Measurements from ENCODE around the gene BAZ2B. TPM values are rescaled to one million over a fixed set of nuclear protein-coding genes. Genes with fewer than 3 reads are reported as not detected.

The BAZ2B gene
- polyA plus RNA-seq, 1 donor from 2014 or later, result 150 TPM

DNA sequence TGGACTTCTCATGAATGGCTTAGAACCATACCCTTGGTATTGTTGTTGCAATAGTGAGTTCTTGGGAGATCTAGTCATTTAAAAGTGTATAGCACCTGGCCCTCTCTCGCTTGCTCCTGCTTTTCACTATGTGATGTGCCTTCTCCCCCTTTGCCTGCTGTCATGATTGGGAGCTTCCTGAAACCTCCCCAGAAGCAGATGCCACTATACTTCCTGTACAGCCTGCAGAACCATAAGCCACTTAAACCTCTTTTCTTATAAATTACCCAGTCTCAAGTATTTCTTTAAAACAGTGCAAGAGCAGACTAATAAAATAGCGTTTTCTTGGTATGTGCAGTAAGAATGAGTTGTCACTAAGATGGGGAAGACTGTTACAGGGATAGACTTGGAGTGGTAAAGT, 31.6 kb downstream of the BAZ2B start:
- Histone ChIP-seq H3K4me3 (ENCODE audit: low read length) (no peak overlapping the region), H3K4me2 (ENCODE audit: low read length) (no peak overlapping the region), H3K27ac (ENCODE audit: low read length) (no peak overlapping the region), H3F3A (ENCODE audit: insufficient read depth, low read length, poor library complexity, severe bottlenecking) (no peaks in the 10 kb centered on the region), H2AFZ (ENCODE audit: low read depth, low read length) (no peak overlapping the region), H3K27me3 (ENCODE audit: insufficient read depth, low read depth, low read length) (no peaks in the 10 kb centered on the region), H3K36me3 (ENCODE audit: insufficient read depth, low read length) (no peaks in the 10 kb centered on the region), H3K9me2 (ENCODE audit: insufficient read depth, low read length) (no peaks in the 10 kb centered on the region), H4K20me1 (ENCODE audit: insufficient read depth) (no peaks in the 10 kb centered on the region), H3K9me3 (ENCODE audit: low read length) (no peaks in the 10 kb centered on the region), H3K9ac (ENCODE audit: low read length) (no peak overlapping the region), H3K79me2 (replicated peaks; ENCODE audit: insufficient read depth, low read length) (peaks cover 56% of the 10 kb centered on the region)
- TF ChIP-seq, protein P1, sequence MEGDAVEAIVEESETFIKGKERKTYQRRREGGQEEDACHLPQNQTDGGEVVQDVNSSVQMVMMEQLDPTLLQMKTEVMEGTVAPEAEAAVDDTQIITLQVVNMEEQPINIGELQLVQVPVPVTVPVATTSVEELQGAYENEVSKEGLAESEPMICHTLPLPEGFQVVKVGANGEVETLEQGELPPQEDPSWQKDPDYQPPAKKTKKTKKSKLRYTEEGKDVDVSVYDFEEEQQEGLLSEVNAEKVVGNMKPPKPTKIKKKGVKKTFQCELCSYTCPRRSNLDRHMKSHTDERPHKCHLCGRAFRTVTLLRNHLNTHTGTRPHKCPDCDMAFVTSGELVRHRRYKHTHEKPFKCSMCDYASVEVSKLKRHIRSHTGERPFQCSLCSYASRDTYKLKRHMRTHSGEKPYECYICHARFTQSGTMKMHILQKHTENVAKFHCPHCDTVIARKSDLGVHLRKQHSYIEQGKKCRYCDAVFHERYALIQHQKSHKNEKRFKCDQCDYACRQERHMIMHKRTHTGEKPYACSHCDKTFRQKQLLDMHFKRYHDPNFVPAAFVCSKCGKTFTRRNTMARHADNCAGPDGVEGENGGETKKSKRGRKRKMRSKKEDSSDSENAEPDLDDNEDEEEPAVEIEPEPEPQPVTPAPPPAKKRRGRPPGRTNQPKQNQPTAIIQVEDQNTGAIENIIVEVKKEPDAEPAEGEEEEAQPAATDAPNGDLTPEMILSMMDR (IDR thresholded peaks at IDR 0.05; ENCODE audit: poor library complexity, severe bottlenecking), result no peak
- TF ChIP-seq MXI1 (conservative IDR thresholded peaks at IDR 0.05; ENCODE audit: poor library complexity, severe bottlenecking), result no peak
- TF ChIP-seq TAF1 (IDR thresholded peaks at IDR 0.05; ENCODE audit: low read depth), result no peak
- no peak for TF ChIP-seq POLR2AphosphoS5 (IDR thresholded peaks at IDR 0.05)
- TF ChIP-seq RAD21 (conservative IDR thresholded peaks at IDR 0.05), result no peak
- no peak for TF ChIP-seq SMC3 (conservative IDR thresholded peaks at IDR 0.05; ENCODE audit: poor library complexity)
- TF ChIP-seq, protein P2, sequence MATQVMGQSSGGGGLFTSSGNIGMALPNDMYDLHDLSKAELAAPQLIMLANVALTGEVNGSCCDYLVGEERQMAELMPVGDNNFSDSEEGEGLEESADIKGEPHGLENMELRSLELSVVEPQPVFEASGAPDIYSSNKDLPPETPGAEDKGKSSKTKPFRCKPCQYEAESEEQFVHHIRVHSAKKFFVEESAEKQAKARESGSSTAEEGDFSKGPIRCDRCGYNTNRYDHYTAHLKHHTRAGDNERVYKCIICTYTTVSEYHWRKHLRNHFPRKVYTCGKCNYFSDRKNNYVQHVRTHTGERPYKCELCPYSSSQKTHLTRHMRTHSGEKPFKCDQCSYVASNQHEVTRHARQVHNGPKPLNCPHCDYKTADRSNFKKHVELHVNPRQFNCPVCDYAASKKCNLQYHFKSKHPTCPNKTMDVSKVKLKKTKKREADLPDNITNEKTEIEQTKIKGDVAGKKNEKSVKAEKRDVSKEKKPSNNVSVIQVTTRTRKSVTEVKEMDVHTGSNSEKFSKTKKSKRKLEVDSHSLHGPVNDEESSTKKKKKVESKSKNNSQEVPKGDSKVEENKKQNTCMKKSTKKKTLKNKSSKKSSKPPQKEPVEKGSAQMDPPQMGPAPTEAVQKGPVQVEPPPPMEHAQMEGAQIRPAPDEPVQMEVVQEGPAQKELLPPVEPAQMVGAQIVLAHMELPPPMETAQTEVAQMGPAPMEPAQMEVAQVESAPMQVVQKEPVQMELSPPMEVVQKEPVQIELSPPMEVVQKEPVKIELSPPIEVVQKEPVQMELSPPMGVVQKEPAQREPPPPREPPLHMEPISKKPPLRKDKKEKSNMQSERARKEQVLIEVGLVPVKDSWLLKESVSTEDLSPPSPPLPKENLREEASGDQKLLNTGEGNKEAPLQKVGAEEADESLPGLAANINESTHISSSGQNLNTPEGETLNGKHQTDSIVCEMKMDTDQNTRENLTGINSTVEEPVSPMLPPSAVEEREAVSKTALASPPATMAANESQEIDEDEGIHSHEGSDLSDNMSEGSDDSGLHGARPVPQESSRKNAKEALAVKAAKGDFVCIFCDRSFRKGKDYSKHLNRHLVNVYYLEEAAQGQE (IDR thresholded peaks at IDR 0.05; ENCODE audit: borderline replicate concordance), result no peak
- no peak for TF ChIP-seq EZH2 (IDR thresholded peaks at IDR 0.05; ENCODE audit: borderline replicate concordance, insufficient read depth, low read length, poor library complexity, severe bottlenecking)

DNA sequence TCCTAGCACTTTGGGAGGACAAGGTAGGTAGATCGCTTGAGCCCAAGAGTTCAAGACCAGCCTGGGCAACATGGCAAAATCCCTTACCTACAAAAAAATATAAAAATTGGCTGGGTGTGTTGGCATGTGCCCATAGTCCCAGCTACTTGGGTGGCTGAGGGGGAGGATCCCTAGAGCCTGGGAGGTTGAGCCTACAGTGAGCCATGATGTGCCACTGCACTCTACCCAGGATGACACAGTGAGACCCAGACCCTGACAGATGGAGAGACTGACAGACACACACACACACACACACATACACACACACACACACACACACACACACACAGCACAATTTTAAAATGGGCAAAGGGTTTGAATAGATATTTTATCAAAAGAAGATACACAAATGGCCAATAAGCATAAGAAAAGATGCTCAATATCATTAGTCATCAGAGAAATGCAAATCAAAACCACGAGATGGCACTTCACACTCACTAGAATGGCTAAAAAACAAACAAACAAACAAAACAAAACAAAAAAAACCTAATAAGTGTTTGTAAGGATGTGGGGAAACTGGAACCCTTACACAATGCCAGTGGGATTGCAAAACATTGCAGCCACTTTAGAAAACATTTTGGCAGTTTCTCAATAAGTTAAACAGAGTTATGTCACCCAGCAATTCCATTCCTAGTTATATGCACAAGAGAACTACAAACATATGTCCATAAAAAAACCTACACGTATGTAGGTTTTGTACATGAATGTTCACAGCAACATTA, 42.3 kb downstream of the BAZ2B start:
- Histone ChIP-seq H2AFZ (ENCODE audit: low read depth, low read length) (no peak overlapping the region), H3K4me3 (ENCODE audit: low read length) (no peak overlapping the region), H3K27ac (ENCODE audit: low read length) (no peak overlapping the region), H3K9me2 (ENCODE audit: insufficient read depth, low read length) (no peaks in the 10 kb centered on the region), H3K79me2 (replicated peaks; ENCODE audit: insufficient read depth, low read length) (peaks cover 66% of the 10 kb centered on the region), H3K27me3 (ENCODE audit: insufficient read depth, low read depth, low read length) (no peaks in the 10 kb centered on the region), H3F3A (ENCODE audit: insufficient read depth, low read length, poor library complexity, severe bottlenecking) (no peaks in the 10 kb centered on the region), H3K4me2 (ENCODE audit: low read length) (no peak overlapping the region), H3K9ac (ENCODE audit: low read length) (no peak overlapping the region), H3K36me3 (ENCODE audit: insufficient read depth, low read length) (no peaks in the 10 kb centered on the region), H3K9me3 (ENCODE audit: low read length) (no peaks in the 10 kb centered on the region), H4K20me1 (ENCODE audit: insufficient read depth) (no peaks in the 10 kb centered on the region)
- no peak for TF ChIP-seq EZH2 (IDR thresholded peaks at IDR 0.05; ENCODE audit: borderline replicate concordance, insufficient read depth, low read length, poor library complexity, severe bottlenecking)
- TF ChIP-seq TAF1 (IDR thresholded peaks at IDR 0.05; ENCODE audit: low read depth), result no peak
- no peak for TF ChIP-seq SMC3 (conservative IDR thresholded peaks at IDR 0.05; ENCODE audit: poor library complexity)
- TF ChIP-seq, protein P2 (IDR thresholded peaks at IDR 0.05; ENCODE audit: borderline replicate concordance), result no peak
- TF ChIP-seq EP300 (conservative IDR thresholded peaks at IDR 0.05; ENCODE audit: poor library complexity, severe bottlenecking), result no peak
- TF ChIP-seq, protein P1 (IDR thresholded peaks at IDR 0.05; ENCODE audit: poor library complexity, severe bottlenecking), result no peak
- TF ChIP-seq MXI1 (conservative IDR thresholded peaks at IDR 0.05; ENCODE audit: poor library complexity, severe bottlenecking), result no peak
- no peak for TF ChIP-seq RAD21 (conservative IDR thresholded peaks at IDR 0.05)
- no peak for TF ChIP-seq POLR2AphosphoS5 (IDR thresholded peaks at IDR 0.05)
